HL-60 (cell line): ENCODE measurements around the gene PGR.

ENCODE experiments used
- DNase-seq, 2 experiments: peaks; one replicate each; pipeline ENCODE4 v3.0.0-alpha.2; 2010 to 2020; ENCODE audit warnings: low read depth in 1 of 2, low spot score in 1 of 2
- H3K27ac ChIP-seq: fragments of 250-450 bp; sonication (Bioruptor Pico); replicated peaks from 2 replicates; pipeline ENCODE4 v1.5.1; 2020; ENCODE audit warnings: mild to moderate bottlenecking, moderate library complexity
- H3K27me3 ChIP-seq: fragments of 250-450 bp; sonication (Bioruptor Pico); 2 replicates; pipeline ENCODE4 v1.5.1; 2021; ENCODE audit warnings: mild to moderate bottlenecking, moderate library complexity; ENCODE audit not compliant: insufficient read depth, poor library complexity, severe bottlenecking
- H3K4me3 ChIP-seq: replicated peaks from 2 replicates; pipeline ENCODE4 v1.5.1; 2011; ENCODE audit warnings: mild to moderate bottlenecking, control low read depth, low read length; ENCODE audit not compliant: insufficient read depth
- GABPA ChIP-seq: IDR thresholded peaks from 2 replicates; pipeline ENCODE4 v1.6.1; 2012; ENCODE audit warnings: low read depth
- POLR2AphosphoS5 ChIP-seq: IDR thresholded peaks from 2 replicates; pipeline ENCODE4 v1.6.1; 2012; ENCODE audit warnings: low read depth
- SPI1 ChIP-seq: IDR thresholded peaks from 2 replicates; pipeline ENCODE4 v1.6.1; 2012; ENCODE audit warnings: low read depth, mild to moderate bottlenecking, borderline replicate concordance
- TF ChIP-seq, protein P1 (sequence below): IDR thresholded peaks from 2 replicates; pipeline ENCODE4 v1.6.1; 2012; ENCODE audit warnings: low read depth; ENCODE audit not compliant: insufficient replicate concordance
- TF ChIP-seq, protein P2 (sequence below): IDR thresholded peaks from one replicate; pipeline ENCODE4 v1.5.1; 2011; ENCODE audit warnings: low read length, control low read depth, inconsistent platforms; ENCODE audit not compliant: insufficient read depth

The PGR gene

DNA sequence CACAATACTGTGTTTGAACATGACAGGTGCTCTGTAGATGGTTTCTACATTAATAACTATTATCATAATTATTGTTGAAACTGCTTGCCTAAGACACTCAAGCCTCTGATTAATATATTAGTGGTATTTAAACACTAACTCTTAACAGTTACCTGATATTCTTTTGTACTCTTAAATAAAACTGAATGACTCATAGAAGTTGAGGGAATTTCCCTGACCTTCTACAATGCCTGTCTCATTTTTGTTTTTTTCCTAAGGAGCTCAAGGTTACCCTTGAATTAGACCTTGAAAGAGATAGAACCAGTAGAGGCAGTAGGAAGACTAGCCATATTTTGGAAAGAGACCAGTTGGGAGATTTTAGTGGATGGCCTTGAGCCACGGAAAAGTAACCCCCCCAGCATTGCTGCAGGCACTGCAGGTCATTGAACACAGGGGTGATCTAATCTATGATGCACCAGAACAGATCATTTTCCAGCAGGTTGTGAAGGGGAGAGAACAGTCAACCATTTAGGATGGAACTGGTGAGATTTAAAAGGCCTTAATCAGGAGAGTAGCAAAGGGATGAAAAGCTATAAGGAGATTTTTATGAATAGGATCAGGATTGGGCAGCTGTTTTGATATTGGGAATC is 148.3 kb downstream of the PGR start:
- no peaks in the 10 kb centered on the region for H3K27me3 ChIP-seq
- TF ChIP-seq, protein P1, sequence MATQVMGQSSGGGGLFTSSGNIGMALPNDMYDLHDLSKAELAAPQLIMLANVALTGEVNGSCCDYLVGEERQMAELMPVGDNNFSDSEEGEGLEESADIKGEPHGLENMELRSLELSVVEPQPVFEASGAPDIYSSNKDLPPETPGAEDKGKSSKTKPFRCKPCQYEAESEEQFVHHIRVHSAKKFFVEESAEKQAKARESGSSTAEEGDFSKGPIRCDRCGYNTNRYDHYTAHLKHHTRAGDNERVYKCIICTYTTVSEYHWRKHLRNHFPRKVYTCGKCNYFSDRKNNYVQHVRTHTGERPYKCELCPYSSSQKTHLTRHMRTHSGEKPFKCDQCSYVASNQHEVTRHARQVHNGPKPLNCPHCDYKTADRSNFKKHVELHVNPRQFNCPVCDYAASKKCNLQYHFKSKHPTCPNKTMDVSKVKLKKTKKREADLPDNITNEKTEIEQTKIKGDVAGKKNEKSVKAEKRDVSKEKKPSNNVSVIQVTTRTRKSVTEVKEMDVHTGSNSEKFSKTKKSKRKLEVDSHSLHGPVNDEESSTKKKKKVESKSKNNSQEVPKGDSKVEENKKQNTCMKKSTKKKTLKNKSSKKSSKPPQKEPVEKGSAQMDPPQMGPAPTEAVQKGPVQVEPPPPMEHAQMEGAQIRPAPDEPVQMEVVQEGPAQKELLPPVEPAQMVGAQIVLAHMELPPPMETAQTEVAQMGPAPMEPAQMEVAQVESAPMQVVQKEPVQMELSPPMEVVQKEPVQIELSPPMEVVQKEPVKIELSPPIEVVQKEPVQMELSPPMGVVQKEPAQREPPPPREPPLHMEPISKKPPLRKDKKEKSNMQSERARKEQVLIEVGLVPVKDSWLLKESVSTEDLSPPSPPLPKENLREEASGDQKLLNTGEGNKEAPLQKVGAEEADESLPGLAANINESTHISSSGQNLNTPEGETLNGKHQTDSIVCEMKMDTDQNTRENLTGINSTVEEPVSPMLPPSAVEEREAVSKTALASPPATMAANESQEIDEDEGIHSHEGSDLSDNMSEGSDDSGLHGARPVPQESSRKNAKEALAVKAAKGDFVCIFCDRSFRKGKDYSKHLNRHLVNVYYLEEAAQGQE: no peak
- TF ChIP-seq SPI1: no peak
- TF ChIP-seq GABPA: no peak
- no peak for TF ChIP-seq POLR2AphosphoS5
- TF ChIP-seq, protein P2, sequence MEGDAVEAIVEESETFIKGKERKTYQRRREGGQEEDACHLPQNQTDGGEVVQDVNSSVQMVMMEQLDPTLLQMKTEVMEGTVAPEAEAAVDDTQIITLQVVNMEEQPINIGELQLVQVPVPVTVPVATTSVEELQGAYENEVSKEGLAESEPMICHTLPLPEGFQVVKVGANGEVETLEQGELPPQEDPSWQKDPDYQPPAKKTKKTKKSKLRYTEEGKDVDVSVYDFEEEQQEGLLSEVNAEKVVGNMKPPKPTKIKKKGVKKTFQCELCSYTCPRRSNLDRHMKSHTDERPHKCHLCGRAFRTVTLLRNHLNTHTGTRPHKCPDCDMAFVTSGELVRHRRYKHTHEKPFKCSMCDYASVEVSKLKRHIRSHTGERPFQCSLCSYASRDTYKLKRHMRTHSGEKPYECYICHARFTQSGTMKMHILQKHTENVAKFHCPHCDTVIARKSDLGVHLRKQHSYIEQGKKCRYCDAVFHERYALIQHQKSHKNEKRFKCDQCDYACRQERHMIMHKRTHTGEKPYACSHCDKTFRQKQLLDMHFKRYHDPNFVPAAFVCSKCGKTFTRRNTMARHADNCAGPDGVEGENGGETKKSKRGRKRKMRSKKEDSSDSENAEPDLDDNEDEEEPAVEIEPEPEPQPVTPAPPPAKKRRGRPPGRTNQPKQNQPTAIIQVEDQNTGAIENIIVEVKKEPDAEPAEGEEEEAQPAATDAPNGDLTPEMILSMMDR: no peak
- no peak overlapping the region for H3K27ac ChIP-seq
- DNase-seq: no peak
- no peak overlapping the region for H3K4me3 ChIP-seq

DNA sequence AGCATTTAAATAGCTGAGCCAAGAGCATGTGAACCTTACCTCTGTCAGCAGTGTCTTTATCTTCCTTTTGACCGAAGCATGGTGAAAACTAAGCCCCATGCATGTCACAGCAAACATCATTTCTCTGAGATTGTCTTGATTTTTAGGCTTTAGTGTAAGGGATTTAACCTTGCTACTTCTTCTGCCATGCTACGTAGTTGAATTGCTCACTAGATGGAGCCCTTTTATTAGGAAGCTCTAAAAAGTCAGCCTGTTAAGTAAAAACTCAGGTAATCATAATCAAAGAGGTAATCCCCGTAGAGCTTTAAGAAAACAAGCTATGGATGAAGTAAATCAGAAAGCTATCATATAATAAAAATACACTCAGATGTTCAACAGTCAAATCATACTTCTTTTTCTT is 149.5 kb downstream of the PGR start:
- TF ChIP-seq, protein P2: no peak
- TF ChIP-seq POLR2AphosphoS5 (no peak), GABPA (no peak)
- TF ChIP-seq, protein P1: no peak
- no peak overlapping the region for H3K27ac ChIP-seq
- no peak for DNase-seq
- H3K4me3 ChIP-seq: no peak overlapping the region
- no peaks in the 10 kb centered on the region for H3K27me3 ChIP-seq
